Ascending aorta (tissue), 2 donors: ENCODE measurements around the gene PER3. TPM values are rescaled to one million over a fixed set of nuclear protein-coding genes. Genes with fewer than 3 reads are reported as not detected.

ENCODE experiments used
- DNase-seq, 2 donors: peaks; one replicate each; pipeline ENCODE4 v3.0.0-alpha.2; 2019; ENCODE audit warnings: low spot score in 2 of 2
- H3K27ac ChIP-seq, 2 donors: fragments of 200-600 bp; sonication (generic); one replicate each; pipeline ENCODE4 v1.5.1; 2016 to 2017; ENCODE audit warnings: mild to moderate bottlenecking in 1 of 2
- H3K27me3 ChIP-seq: fragments of 200-600 bp; sonication (generic); one replicate; pipeline ENCODE4 v1.5.1; 2017
- H3K36me3 ChIP-seq, 2 donors: fragments of 200-600 bp; sonication (generic); one replicate each; pipeline ENCODE4 v1.5.1; 2016
- H3K4me1 ChIP-seq, 2 donors: fragments of 200-600 bp; sonication (generic); one replicate each; pipeline ENCODE4 v1.5.1; 2016 to 2017; ENCODE audit warnings: mild to moderate bottlenecking in 1 of 2
- H3K4me3 ChIP-seq, 2 donors: fragments of 200-600 bp; sonication (generic); one replicate each; pipeline ENCODE4 v1.5.1; 2016 to 2017; ENCODE audit warnings: mild to moderate bottlenecking in 1 of 2
- H3K9me3 ChIP-seq, 2 donors: fragments of 200-600 bp; sonication (generic); one replicate each; pipeline ENCODE4 v1.5.1; 2016
- intact Hi-C: fragments of 100-400 bp; cut with DNase I; formaldehyde crosslinking; loops from one replicate; pipeline ENCODE4 v1.15.1; 2023
- total RNA-seq: library from RNA; depleted of rRNA; stranded (reverse); fragments of >200 nt; gene quantifications from one replicate; pipeline ENCODE4 v1.1.0, GENCODE V29; 2016
- TF ChIP-seq, protein P1 (sequence below), 3 experiments: fragments of 200-600 bp in 2 of 3; fragments of 450-650 bp in 1 of 3; sonication (generic) in 2 of 3; IDR thresholded peaks; one replicate each; pipeline ENCODE4 v1.5.1; 2016 to 2019; ENCODE audit warnings: antibody characterized with exemption in 3 of 3, mild to moderate bottlenecking in 1 of 3, moderate library complexity in 1 of 3

Gene PER3
- total RNA-seq, 1 donor from 2014 or later = 8.1 TPM

- intact Hi-C loops = no loop called here
- H3K27me3 ChIP-seq = no peaks in the 10 kb centered on the region
- TF ChIP-seq, protein P1, sequence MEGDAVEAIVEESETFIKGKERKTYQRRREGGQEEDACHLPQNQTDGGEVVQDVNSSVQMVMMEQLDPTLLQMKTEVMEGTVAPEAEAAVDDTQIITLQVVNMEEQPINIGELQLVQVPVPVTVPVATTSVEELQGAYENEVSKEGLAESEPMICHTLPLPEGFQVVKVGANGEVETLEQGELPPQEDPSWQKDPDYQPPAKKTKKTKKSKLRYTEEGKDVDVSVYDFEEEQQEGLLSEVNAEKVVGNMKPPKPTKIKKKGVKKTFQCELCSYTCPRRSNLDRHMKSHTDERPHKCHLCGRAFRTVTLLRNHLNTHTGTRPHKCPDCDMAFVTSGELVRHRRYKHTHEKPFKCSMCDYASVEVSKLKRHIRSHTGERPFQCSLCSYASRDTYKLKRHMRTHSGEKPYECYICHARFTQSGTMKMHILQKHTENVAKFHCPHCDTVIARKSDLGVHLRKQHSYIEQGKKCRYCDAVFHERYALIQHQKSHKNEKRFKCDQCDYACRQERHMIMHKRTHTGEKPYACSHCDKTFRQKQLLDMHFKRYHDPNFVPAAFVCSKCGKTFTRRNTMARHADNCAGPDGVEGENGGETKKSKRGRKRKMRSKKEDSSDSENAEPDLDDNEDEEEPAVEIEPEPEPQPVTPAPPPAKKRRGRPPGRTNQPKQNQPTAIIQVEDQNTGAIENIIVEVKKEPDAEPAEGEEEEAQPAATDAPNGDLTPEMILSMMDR (IDR thresholded peaks at IDR 0.05) = no peak
- no peak overlapping the region for H3K4me3 ChIP-seq
- H3K9me3 ChIP-seq = no peaks in the 10 kb centered on the region
- peaks cover 0 to 4% of the 10 kb centered on the region in 2 donors for H3K4me1 ChIP-seq
- DNase-seq = no peak
- no peak overlapping the region for H3K27ac ChIP-seq
- H3K36me3 ChIP-seq = no peaks in the 10 kb centered on the region
Observed at GRCh38 chr1:7754234-7754633, 29.9 kb upstream of the PER3 start.

GRCh38 chr1:7755448-7755847 lies 28.6 kb upstream of the PER3 start:
- Histone ChIP-seq H3K27me3 (no peaks in the 10 kb centered on the region), H3K36me3 (no peaks in the 10 kb centered on the region), H3K4me3 (no peak overlapping the region), H3K4me1 (peaks cover 0 to 4% of the 10 kb centered on the region in 2 donors), H3K27ac (no peak overlapping the region), H3K9me3 (no peaks in the 10 kb centered on the region)
- TF ChIP-seq, protein P1 (IDR thresholded peaks at IDR 0.05) = no peak
- intact Hi-C loops = no loop called here
- DNase-seq = no peak

DNA sequence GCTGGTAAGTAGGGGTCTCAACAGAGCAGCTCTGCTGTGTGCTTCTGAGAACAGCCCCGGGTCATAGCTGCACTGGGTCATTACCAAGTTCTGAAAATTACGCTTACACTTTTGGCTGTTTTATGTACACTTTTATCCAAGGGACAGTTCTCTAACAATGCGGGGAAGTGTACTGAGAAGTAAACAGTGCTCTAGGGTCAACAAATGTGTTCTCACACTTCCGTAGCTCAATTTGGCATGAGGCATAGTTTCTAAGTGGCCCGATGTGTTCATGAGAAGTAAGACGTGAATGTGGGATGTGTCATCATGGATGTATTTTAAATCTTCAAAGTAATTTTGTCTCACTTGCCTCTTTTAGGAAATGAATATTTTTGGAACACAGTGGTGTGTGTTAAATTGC lies 23.8 kb upstream of the PER3 start:
- no peak overlapping the region for H3K27ac ChIP-seq
- intact Hi-C loops = no loop called here
- DNase-seq = no peak
- TF ChIP-seq, protein P1 (IDR thresholded peaks at IDR 0.05) = no peak
- no peaks in the 10 kb centered on the region for H3K4me1 ChIP-seq
- no peaks in the 10 kb centered on the region for H3K9me3 ChIP-seq
- H3K4me3 ChIP-seq = no peak overlapping the region
- H3K36me3 ChIP-seq = no peaks in the 10 kb centered on the region
- no peaks in the 10 kb centered on the region for H3K27me3 ChIP-seq

GRCh38 chr1:7761103-7761502 lies 23.0 kb upstream of the PER3 start:
- no peak for DNase-seq
- Histone ChIP-seq H3K4me1 (no peaks in the 10 kb centered on the region), H3K36me3 (no peaks in the 10 kb centered on the region), H3K4me3 (no peak overlapping the region), H3K27me3 (no peaks in the 10 kb centered on the region), H3K27ac (no peak overlapping the region), H3K9me3 (no peaks in the 10 kb centered on the region)
- intact Hi-C loops = no loop called here
- TF ChIP-seq, protein P1 (IDR thresholded peaks at IDR 0.05) = no peak

- TF ChIP-seq, protein P1 (IDR thresholded peaks at IDR 0.05) = no peak
- DNase-seq = no peak
- intact Hi-C loops = no loop called here
Observed at GRCh38 chr1:7767176-7767575, 16.9 kb upstream of the PER3 start.

DNA sequence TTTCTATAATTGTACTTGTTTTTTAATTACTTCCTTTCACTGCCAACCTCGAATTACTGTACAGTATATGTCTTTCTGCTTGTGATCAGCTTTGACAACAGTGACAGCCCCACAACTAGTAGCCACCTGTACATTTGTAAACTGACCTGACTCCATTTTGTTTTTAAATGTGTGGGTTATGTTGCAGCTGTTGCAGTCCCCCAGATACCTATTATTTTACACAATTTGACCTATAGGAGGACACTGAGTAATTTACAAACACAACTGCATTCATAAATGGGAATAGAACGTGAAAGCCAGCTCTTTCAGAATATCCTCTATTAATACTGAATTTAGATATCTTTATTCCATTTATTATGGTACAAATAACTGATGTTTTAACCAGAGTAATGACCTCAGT lies 15.5 kb upstream of the PER3 start:
- TF ChIP-seq, protein P1 (IDR thresholded peaks at IDR 0.05) = no peak
- intact Hi-C loops = no loop called here
- Histone ChIP-seq H3K9me3 (no peaks in the 10 kb centered on the region), H3K36me3 (no peaks in the 10 kb centered on the region), H3K4me1 (peaks cover 6 to 11% of the 10 kb centered on the region in 2 donors), H3K4me3 (no peak overlapping the region), H3K27me3 (no peaks in the 10 kb centered on the region), H3K27ac (no peak overlapping the region)
- no peak for DNase-seq

More at GRCh38 chr1:7767176-7767575, 16.9 kb upstream of the PER3 start:
- H3K9me3 ChIP-seq = no peaks in the 10 kb centered on the region
- H3K27me3 ChIP-seq = no peaks in the 10 kb centered on the region
- H3K4me3 ChIP-seq = no peak overlapping the region
- H3K27ac ChIP-seq = no peak overlapping the region
- no peaks in the 10 kb centered on the region for H3K36me3 ChIP-seq
- H3K4me1 ChIP-seq = peaks cover under 1 to 3% of the 10 kb centered on the region in 2 donors
